Activated CD8-positive, alpha-beta memory T cell treated with anti-CD3 and anti-CD28 coated beads for 1 hour (primary cell): ENCODE measurements around the gene RFX4.

ENCODE experiments used
- DNase-seq, 2 donors: peaks; one replicate each; pipeline ENCODE4 v3.0.0-alpha.2; 2020; ENCODE audit warnings: low read depth in 1 of 2; ENCODE audit errors: extremely low read depth in 1 of 2

Gene RFX4

GRCh38 chr12:106791531-106791930 lies 208.7 kb downstream of the RFX4 start:
- no peak for DNase-seq

GRCh38 chr12:106794369-106794768 lies 211.6 kb downstream of the RFX4 start:
- no peak for DNase-seq

GRCh38 chr12:106801167-106801708 lies 218.4 kb downstream of the RFX4 start:
- no peak for DNase-seq

GRCh38 chr12:106801830-106802533 lies 219.2 kb downstream of the RFX4 start:
- no peak for DNase-seq

GRCh38 chr12:106804668-106805067 lies 221.9 kb downstream of the RFX4 start:
- DNase-seq = no peak
